HG03280 (cell line): ENCODE data around the gene ANAPC15.
"Not testable (repeated sequence)": the region's sequence is repeated elsewhere in the genome, so short reads cannot be mapped to it uniquely, and the experiment has no call there.

ENCODE experiments used
- ATAC-seq: cut with Tn5 transposase; IDR thresholded peaks from one replicate; pipeline ENCODE4 v1.9.1; 2021; ENCODE audit warnings: mild to moderate bottlenecking, moderate library complexity; ENCODE audit not compliant: unreplicated experiment

The ANAPC15 gene

DNA sequence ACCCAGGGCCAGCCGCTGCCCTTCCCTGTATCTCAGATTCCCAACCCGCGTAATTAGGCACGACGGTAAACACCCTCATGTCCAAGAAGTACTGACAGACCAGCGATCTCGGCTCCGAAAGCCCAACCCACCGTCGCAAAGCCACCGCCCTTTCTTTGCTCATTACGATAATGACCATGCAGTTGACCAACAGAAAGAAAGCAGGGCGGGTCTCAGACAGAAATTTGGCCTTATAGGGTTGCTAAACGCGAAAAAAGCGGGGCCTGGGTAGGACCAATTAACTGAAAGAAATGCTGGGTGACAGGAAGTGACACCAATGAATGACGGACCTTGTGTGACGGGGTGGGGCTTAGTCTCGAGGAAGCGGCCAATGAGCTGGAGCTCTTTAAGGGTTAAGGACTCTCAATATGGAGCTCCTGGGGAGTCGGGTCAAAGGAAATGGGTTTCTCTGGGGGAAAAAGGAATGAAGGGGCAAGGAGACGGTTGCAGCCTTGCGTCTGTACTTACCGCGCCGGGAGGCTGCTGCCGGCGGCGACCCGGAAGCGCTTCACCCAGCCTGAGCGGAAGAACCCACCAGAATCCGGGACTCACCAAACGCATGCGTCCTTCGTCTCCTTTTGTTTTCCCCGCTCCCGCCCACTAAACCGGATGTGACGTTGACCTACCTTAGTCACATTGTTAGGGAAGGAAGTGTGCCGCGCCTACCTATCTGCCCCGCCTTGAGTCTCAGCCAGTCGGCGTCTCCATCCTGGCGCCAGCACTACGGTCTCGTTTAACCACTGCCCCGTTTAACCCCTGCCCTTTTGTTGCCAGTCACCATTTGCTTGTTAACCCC, at the start of gene ANAPC15:
ANAPC15 (minus strand) TSS at position 553 of the 835 bp plus-strand sequence. CDS start 1,419 bp downstream, outside the sequence.
- peak; percentile 89 for ATAC-seq

GRCh38 chr11:72160319-72160718, 47.8 kb upstream of the ANAPC15 start:
- ATAC-seq, result no peak

GRCh38 chr11:72157131-72157530, 44.6 kb upstream of the ANAPC15 start:
- no peak for ATAC-seq

DNA sequence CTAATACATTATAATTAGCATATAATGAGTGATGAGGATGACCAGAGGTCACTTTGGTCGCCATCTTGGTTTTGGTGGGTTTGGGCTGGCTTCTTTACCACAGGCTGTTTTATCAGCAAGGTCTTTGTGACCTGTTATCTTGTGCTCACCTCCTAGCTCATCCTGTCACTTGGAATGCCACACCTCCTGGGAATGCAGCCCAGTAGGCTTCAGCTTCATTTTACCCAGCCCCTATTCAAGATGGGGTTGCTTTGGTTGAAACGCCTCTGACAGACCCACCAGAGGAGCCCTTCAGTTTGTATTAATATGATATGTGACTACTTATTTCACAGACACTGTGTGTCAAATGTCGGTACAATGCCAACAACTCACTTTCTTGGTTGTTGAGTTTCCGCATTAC, 43.3 kb upstream of the ANAPC15 start:
- ATAC-seq, result no peak

DNA sequence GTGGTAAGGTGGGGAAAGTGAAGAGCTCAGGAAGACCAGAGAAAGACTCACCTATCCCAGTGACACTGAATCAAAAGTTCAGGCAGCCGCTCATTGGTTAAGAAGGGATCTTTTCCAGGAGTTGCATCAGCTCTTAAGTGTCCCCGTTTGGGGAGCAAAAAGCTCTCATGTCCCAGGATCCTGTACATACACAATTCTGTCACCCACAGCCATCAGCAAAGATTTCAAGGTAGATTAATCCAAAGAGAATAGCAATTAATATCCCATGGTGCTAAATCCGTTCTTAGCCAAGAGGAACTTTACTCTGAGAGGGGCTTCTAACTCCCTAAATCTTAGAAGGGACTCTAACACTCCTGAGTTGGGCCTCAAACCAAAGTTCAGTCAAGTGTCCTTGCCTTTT, 42.3 kb upstream of the ANAPC15 start:
- ATAC-seq, result no peak

- not testable (repeated sequence) for ATAC-seq
Measured at GRCh38 chr11:72153874-72154273, 41.4 kb upstream of the ANAPC15 start.

- ATAC-seq, result no peak
Measured at GRCh38 chr11:72150882-72151281, 38.4 kb upstream of the ANAPC15 start.

- ATAC-seq, result no peak
Measured at GRCh38 chr11:72146625-72147024, 34.1 kb upstream of the ANAPC15 start.

DNA sequence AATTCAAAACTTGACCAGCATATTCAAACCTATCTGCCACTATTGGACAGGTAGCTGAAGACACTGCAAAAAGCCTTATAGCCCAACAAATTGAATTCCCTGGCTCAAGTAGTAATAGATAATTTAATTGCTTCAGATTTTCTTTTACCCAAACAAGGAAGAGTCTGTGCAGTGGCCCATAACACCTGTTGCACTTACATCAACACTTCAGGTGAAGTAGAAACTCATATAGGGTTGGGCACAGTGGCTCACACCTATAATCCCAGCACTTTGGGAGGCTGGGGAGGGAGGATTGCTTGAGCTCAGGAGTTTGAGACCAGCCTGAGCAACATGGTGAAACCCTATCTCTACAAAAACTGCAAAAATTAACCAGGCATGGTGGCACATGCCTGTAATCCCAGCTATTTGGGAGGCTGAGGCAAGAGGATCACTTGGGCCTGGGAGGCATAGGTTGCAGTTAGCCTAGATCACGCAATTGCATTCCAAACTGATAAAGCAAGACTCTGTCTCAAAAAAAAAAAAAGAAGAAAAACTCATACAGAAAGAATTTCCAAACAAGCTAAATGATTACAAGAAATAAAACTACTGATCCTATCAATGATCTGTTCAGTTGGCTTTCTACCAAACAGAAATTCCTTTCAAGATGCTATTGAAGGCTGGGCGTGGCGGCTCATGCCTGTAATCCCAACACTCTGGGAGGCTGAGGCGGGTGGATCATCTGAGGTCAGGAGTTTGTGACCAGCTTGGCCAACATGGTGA, 32.5 kb upstream of the ANAPC15 start:
- no peak for ATAC-seq

DNA sequence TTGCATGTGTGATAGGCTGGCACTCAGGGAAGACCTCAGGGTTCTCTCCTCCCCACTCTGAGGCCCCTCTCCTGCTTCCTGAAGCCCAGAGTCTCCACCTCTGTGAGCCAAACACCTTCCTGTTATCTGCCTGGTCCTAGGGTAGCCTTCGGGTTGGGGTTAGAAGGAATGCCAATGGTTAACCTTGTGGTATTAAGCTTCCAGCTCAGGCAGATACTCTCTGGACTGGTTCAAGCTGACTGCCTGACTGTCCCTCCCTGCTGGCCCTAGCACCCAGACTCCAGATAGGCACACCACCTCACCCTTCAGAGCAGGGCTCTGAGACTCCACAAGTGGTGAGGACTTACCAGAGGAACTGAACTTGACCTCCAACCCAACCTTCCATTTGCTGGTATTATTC, 30.0 kb upstream of the ANAPC15 start:
- ATAC-seq, result not testable (repeated sequence)

DNA sequence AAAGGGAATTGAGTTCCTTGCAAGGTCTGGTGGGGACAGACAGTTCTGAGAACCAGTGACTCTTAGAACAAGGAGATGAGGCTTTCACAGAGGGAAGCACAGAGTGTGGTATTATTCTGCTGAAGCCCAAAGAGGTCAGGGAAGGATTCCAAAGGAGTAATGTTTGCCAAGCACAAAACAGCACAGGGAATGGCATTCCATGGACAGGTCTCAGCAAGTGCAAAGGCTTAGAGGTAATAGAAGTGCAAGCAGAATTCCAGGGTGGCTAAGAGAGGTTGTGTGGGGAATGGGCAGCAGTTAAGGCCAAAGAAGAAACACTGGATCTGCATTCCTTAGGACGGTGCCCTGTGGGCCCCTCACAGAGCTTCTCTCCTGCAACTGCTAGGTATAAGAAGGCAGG, 29.6 kb upstream of the ANAPC15 start:
- not testable (repeated sequence) for ATAC-seq

DNA sequence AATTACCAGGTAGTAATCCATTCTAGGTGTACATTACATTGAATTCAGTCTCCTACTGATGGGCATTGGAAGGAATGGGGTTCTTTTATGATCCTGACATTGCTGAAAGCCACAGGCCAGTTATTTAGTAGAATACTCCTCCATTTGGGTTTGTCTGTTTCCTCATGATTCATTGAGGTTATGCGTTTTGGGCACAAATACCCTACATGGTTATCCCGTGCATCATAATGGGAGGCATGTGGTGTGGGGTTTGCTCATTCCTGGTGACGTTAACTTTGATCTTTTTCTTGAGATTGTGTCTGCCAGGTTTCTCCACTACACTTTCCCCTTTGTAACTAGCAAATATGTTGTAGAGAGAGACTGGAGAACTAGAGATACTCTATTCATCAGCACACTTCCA, 28.6 kb upstream of the ANAPC15 start:
- no peak for ATAC-seq

DNA sequence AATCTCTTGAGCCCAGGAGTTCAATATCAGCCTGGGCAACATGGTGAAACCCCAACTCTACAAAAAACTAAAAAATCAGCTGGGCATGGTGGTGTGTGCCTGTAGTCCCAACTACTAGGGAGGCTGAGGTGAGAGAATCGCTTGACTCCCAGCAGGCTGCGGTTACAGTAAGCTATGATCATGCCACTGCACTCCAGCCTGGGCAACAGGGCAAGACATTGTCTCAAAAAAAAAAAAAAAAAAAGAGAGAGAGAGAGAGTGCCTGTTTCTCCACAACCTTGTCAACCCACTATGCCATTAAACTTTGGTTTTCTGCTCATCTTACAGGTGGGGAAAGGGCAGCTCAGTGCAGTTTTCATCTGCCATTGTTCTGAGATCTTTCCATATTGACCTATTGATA, 28.2 kb upstream of the ANAPC15 start:
- no peak for ATAC-seq

DNA sequence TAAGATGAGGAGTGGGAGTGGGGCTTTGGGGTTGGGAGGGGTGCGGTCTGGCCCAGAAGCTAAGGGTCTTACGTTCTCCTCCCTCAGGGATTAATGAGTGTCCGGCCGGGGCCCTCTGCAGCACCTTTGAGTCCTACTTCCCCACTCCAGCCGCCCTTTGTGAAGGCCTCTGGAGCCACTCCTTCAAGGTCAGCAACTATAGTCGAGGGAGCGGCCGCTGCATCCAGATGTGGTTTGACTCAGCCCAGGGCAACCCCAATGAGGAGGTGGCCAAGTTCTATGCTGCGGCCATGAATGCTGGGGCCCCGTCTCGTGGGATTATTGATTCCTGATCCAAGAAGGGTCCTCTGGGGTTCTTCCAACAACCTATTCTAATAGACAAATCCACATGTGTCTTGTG, 27.0 kb upstream of the ANAPC15 start:
- no peak for ATAC-seq

DNA sequence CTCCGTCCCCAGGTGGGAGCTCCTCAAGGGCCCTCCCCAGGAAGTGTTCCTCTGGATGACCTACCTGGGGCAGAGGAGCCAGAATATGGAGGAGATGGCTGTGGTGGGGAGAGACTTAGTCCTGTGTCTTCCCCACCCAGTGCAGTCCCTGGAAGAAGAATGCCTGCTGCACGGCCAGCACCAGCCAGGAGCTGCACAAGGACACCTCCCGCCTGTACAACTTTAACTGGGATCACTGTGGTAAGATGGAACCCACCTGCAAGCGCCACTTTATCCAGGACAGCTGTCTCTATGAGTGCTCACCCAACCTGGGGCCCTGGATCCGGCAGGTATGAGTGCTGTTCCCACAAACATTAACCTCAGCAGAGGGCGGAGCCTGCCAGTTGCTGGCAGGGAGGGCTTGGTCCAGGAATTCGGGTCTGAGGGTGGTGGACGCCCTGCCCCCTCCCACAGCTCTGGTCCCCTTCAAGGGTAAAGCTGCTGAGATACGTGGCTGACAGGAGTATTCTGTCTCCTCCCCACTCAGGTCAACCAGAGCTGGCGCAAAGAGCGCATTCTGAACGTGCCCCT, 26.4 kb upstream of the ANAPC15 start:
- ATAC-seq, result no peak

DNA sequence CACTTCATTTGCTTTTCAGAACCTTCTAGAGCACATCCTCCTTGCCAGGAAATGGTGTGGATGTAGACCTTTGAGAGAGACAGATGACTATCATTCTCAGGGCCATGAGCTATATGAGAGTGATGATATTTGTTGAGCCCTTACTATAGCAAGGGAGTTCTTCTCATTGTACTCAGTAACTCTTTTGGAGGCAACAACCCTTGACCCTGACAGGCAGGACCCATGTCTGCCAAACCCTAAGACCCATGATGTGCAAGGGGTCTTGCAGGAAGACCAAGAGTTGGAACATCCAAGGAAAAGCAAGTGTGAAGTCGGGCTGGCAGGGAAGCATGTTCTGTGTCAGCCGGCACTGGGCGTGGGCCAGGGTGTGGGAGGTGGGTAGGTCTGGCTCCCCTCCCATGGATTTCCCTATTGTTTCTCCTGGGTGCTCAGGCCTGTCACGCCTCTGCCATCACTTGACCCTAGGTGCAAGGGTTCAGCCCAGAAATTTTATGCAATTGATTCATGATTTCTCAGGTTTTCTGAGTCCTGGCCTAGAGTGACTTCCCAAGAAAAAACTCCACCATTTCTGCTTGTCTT, 24.3 kb upstream of the ANAPC15 start:
- no peak for ATAC-seq

- no peak for ATAC-seq
Measured at GRCh38 chr11:72135891-72136683, 23.6 kb upstream of the ANAPC15 start.

DNA sequence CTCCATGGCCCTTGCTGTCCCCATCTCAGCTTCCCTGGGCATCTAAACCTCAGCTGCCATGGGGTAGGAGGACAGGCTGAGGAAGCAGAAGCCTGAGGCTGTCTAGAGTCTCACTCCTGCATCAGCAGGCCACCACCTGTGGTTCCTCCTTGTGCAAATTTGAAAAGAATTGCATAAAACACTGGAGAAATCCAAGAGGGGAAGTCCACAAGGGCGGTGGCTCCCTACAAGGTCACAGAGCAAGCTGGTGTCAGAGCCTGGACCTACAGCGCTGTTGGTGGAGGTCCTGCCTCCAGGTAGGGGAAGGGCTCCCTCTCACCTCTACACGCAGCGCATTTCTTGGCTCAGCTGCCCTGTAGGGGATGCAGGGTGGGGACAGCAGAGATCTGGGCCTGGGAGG, 23.0 kb upstream of the ANAPC15 start, which contains the start of gene FOLR3:
FOLR3 (plus strand) TSS at position 253 of the 400 bp plus-strand sequence. CDS start 228 bp downstream, outside the sequence.
- not testable (repeated sequence) for ATAC-seq

- ATAC-seq, result no peak
Measured at GRCh38 chr11:72132646-72133045, 20.2 kb upstream of the ANAPC15 start.

- ATAC-seq, result no peak
Measured at GRCh38 chr11:72129381-72129780, 16.9 kb upstream of the ANAPC15 start.
